SK-N-SH (cell line): Measurements from ENCODE around the gene CEACAM1. TPM values are rescaled to one million over a fixed set of nuclear protein-coding genes. Genes with fewer than 3 reads are reported as not detected.

Experiments used
- CTCF ChIA-PET: fragments of 300-600, 350-600 bp; formaldehyde crosslinking; extraction: SDS; loops from one replicate; lab custom pipeline; 2021; lab: Yijun Ruan, JAX
- POLR2A ChIA-PET: fragments of 350-600 bp; sonication (Branson Sonifier 250); formaldehyde crosslinking; extraction: SDS; loops from one replicate; lab custom pipeline; 2020; ENCODE audit warnings: antibody characterized with exemption, inconsistent platforms; lab: Yijun Ruan, JAX
- DNase-seq: peaks from one replicate; pipeline ENCODE4 v3.0.0; 2012
- H2AFZ ChIP-seq: fragments of 200-600 bp; sonication (generic); 2 replicates; pipeline ENCODE4 v1.8.1; 2016; ENCODE audit warnings: antibody characterized with exemption, mild to moderate bottlenecking, low read depth
- H3F3A ChIP-seq: fragments of 200-600 bp; sonication (generic); replicated peaks from 2 replicates; pipeline ENCODE3; 2016; ENCODE audit warnings: antibody characterized with exemption, mild to moderate bottlenecking; ENCODE audit not compliant: insufficient read depth
- H3K27ac ChIP-seq, 2 experiments: fragments of 200-500 bp in 1 of 2; fragments of 200-600 bp in 1 of 2; sonication (Bioruptor generic) in 1 of 2; sonication (generic), shearing (Covaris generic) in 1 of 2; 2 replicates each; pipeline versions ENCODE4 v1.5.1 to v1.6.1; 2014 to 2016; ENCODE audit warnings: low read depth in 2 of 2, inconsistent platforms in 1 of 2, low read length in 1 of 2, mild to moderate bottlenecking in 1 of 2, mixed read lengths in 1 of 2
- H3K27me3 ChIP-seq: fragments of 200-600 bp; sonication (generic), shearing (Covaris generic); 2 replicates; pipeline ENCODE4 v1.6.1; 2016; ENCODE audit warnings: mixed run types; ENCODE audit not compliant: insufficient read depth
- H3K36me3 ChIP-seq, 2 experiments: fragments of 200-500 bp in 1 of 2; fragments of 200-600 bp in 1 of 2; sonication (Bioruptor generic) in 1 of 2; sonication (generic) in 1 of 2; replicated peaks in 1 of 2; 2 replicates each; pipeline versions ENCODE3 to v1.5.1; 2014 to 2016; ENCODE audit warnings: low read length in 1 of 2, mild to moderate bottlenecking in 1 of 2; ENCODE audit not compliant: insufficient read depth in 2 of 2, control insufficient read depth in 1 of 2
- H3K4me1 ChIP-seq, 2 experiments: fragments of 200-500 bp in 1 of 2; fragments of 200-600 bp in 1 of 2; sonication (Bioruptor generic) in 1 of 2; sonication (generic), shearing (Covaris generic) in 1 of 2; 2 replicates each; pipeline versions ENCODE4 v1.5.1 to v1.6.1; 2014 to 2016; ENCODE audit warnings: low read depth in 1 of 2, low read length in 1 of 2, mixed run types in 1 of 2; ENCODE audit not compliant: insufficient read depth in 2 of 2, control insufficient read depth in 1 of 2
- H3K4me2 ChIP-seq: fragments of 200-600 bp; sonication (generic), shearing (Covaris generic); 2 replicates; pipeline ENCODE4 v1.6.1; 2017; ENCODE audit warnings: mixed run types
- H3K4me3 ChIP-seq, 2 experiments: fragments of 200-500 bp in 1 of 2; fragments of 200-600 bp in 1 of 2; sonication (Bioruptor generic) in 1 of 2; sonication (generic), shearing (Covaris generic) in 1 of 2; 2 replicates each; pipeline versions ENCODE4 v1.5.1 to v1.8.1; 2014 to 2016; ENCODE audit warnings: low read depth in 2 of 2, inconsistent platforms in 1 of 2, low read length in 1 of 2, mild to moderate bottlenecking in 1 of 2, mixed read lengths in 1 of 2, moderate library complexity in 1 of 2
- H3K79me2 ChIP-seq: fragments of 200-600 bp; sonication (generic); 2 replicates; pipeline ENCODE4 v1.8.1; 2017; ENCODE audit warnings: mild to moderate bottlenecking; ENCODE audit not compliant: insufficient read depth
- H3K9ac ChIP-seq: fragments of 200-600 bp; sonication (generic); 2 replicates; pipeline ENCODE4 v1.6.1; 2017; ENCODE audit warnings: mixed run types
- H3K9me2 ChIP-seq: fragments of 200-600 bp; sonication (generic); 2 replicates; pipeline ENCODE4 v1.6.1; 2017; ENCODE audit warnings: mixed run types
- H3K9me3 ChIP-seq: fragments of 200-600 bp; sonication (generic); 2 replicates; pipeline ENCODE4 v1.6.1; 2017; ENCODE audit warnings: mixed run types, mild to moderate bottlenecking, moderate library complexity
- H4K20me1 ChIP-seq: fragments of 200-600 bp; sonication (generic); 2 replicates; pipeline ENCODE4 v1.6.1; 2017; ENCODE audit warnings: mild to moderate bottlenecking, mixed run types; ENCODE audit not compliant: insufficient read depth
- CHD2 ChIP-seq: fragments of 150-350 bp; IDR thresholded peaks from 2 replicates; pipeline ENCODE4 v1.6.1; 2018; ENCODE audit warnings: low read length; ENCODE audit not compliant: partially characterized antibody
- EZH2phosphoT487 ChIP-seq: fragments of 200-600 bp; sonication (generic); IDR thresholded peaks from 2 replicates; pipeline ENCODE4 v1.6.1; 2017; ENCODE audit warnings: low read depth, mixed run types, mild to moderate bottlenecking, antibody characterized with exemption, moderate library complexity, borderline replicate concordance
- FOXJ3 ChIP-seq: sonication (generic); formaldehyde crosslinking; IDR thresholded peaks from 2 replicates; pipeline ENCODE4 v1.5.1; 2020; ENCODE audit warnings: mild to moderate bottlenecking, missing genetic modification reagents
- FOXM1 ChIP-seq: IDR thresholded peaks from 2 replicates; pipeline ENCODE4 v1.4.0; 2012; ENCODE audit warnings: low read depth, mild to moderate bottlenecking
- GATA2 ChIP-seq: sonication (generic); formaldehyde crosslinking; IDR thresholded peaks from 2 replicates; pipeline ENCODE4 v1.5.0; 2020; ENCODE audit warnings: mild to moderate bottlenecking, missing genetic modification reagents
- JUND ChIP-seq: IDR thresholded peaks from 2 replicates; pipeline ENCODE4 v1.4.0; 2012
- NFIC ChIP-seq: IDR thresholded peaks from 2 replicates; pipeline ENCODE4 v1.4.0; 2012; ENCODE audit warnings: borderline replicate concordance
- POLR2AphosphoS5 ChIP-seq: IDR thresholded peaks from 2 replicates; pipeline ENCODE4 v1.6.1; 2012; ENCODE audit warnings: low read depth, low read length
- RCOR1 ChIP-seq: fragments of 150-350 bp; IDR thresholded peaks from 2 replicates; pipeline ENCODE4 v1.6.1; 2017; ENCODE audit warnings: antibody characterized with exemption, low read length
- TEAD4 ChIP-seq: IDR thresholded peaks from 2 replicates; pipeline ENCODE4 v1.4.0; 2012; ENCODE audit warnings: mild to moderate bottlenecking, borderline replicate concordance; ENCODE audit not compliant: insufficient read depth
- YY1 ChIP-seq: IDR thresholded peaks from 2 replicates; pipeline ENCODE4 v1.4.0; 2012; ENCODE audit warnings: low read depth, mild to moderate bottlenecking
- WGBS: methylation state at CpG from one replicate; pipeline ENCODE4 v1.1.6; 2017; ENCODE audit warnings: low lambda C conversion rate; 5-methylcytosine and 5-hydroxymethylcytosine counted together
- polyA plus RNA-seq, 3 experiments: library from polyadenylated mRNA; depleted of rRNA; stranded (reverse); fragments of >200 nt; gene quantifications; 2 replicates each; pipeline ENCODE4 v1.2.3, GENCODE V29; 2012
- TF ChIP-seq, protein P1 (sequence below): IDR thresholded peaks from 2 replicates; pipeline ENCODE4 v1.6.1; 2012; ENCODE audit warnings: mild to moderate bottlenecking, low read depth, low read length, moderate library complexity
- TF ChIP-seq, protein P2 (sequence below): IDR thresholded peaks from 2 replicates; pipeline ENCODE4; 2012
- TF ChIP-seq, protein P3 (sequence below): fragments of 150-350 bp; IDR thresholded peaks from 2 replicates; pipeline ENCODE4 v1.6.1; 2017; ENCODE audit warnings: antibody characterized with exemption, low read length, low read depth, borderline replicate concordance
- TF ChIP-seq, protein P4 (sequence below): IDR thresholded peaks from 2 replicates; pipeline ENCODE4 v1.4.0; 2012; ENCODE audit warnings: low read depth
- TF ChIP-seq, protein P5 (sequence below): fragments of 200-600 bp; sonication (generic); IDR thresholded peaks from 2 replicates; pipeline ENCODE4 v1.6.1; 2017; ENCODE audit warnings: antibody characterized with exemption, mild to moderate bottlenecking, moderate library complexity

Gene CEACAM1
- polyA plus RNA-seq, 1 of the 3 experiments (the other 2 are of a cell fraction): 0.53 TPM

DNA sequence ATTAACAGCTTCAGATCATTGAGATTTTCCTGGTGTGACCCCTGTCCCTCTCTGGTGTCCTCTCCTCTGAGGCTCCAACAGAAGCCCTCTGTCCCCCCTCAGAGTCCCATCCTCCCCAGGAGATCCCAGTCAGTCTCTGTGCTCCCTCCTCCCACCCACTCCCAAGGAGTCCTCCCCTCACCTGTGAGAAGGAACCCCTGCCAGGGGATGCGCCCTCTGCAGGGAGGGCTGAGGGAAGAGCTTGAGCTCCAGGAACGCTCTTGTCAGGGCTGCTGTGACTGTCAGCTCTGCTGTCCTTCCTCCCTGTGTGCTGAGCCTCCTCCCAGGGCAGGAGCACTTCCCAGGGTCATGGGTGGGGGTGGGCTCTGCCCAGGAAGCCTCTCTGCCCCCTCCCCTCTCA lies 33.2 kb upstream of the CEACAM1 start:
- TF ChIP-seq, protein P1, sequence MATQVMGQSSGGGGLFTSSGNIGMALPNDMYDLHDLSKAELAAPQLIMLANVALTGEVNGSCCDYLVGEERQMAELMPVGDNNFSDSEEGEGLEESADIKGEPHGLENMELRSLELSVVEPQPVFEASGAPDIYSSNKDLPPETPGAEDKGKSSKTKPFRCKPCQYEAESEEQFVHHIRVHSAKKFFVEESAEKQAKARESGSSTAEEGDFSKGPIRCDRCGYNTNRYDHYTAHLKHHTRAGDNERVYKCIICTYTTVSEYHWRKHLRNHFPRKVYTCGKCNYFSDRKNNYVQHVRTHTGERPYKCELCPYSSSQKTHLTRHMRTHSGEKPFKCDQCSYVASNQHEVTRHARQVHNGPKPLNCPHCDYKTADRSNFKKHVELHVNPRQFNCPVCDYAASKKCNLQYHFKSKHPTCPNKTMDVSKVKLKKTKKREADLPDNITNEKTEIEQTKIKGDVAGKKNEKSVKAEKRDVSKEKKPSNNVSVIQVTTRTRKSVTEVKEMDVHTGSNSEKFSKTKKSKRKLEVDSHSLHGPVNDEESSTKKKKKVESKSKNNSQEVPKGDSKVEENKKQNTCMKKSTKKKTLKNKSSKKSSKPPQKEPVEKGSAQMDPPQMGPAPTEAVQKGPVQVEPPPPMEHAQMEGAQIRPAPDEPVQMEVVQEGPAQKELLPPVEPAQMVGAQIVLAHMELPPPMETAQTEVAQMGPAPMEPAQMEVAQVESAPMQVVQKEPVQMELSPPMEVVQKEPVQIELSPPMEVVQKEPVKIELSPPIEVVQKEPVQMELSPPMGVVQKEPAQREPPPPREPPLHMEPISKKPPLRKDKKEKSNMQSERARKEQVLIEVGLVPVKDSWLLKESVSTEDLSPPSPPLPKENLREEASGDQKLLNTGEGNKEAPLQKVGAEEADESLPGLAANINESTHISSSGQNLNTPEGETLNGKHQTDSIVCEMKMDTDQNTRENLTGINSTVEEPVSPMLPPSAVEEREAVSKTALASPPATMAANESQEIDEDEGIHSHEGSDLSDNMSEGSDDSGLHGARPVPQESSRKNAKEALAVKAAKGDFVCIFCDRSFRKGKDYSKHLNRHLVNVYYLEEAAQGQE: no peak
- Histone ChIP-seq H3K79me2 (no peaks in the 10 kb centered on the region), H3K27ac (no peak overlapping the region), H3K4me1 (no peaks in the 10 kb centered on the region), H3K27me3 (peaks cover 17% of the 10 kb centered on the region; the same call in 1 of the 2 replicates), H3K4me3 (no peak overlapping the region), H3K9me3 (no peaks in the 10 kb centered on the region), H3F3A (no peaks in the 10 kb centered on the region), H4K20me1 (no peaks in the 10 kb centered on the region), H3K9ac (no peak overlapping the region), H3K4me2 (no peak overlapping the region), H3K9me2 (no peaks in the 10 kb centered on the region), H2AFZ (no peak overlapping the region), H3K36me3 (no peaks in the 10 kb centered on the region)
- WGBS: no CpG with 5 or more reads among the region's 2 CpGs
- ChIA-PET CTCF (interaction anchor here (0.9 to 1.4 kb wide), 2 partner anchors 19 to 32 kb away, joined by 3 to 5 read pairs; no protein-coding TSS in a partner anchor), POLR2A (no interaction called here)
- no peak for DNase-seq

DNA sequence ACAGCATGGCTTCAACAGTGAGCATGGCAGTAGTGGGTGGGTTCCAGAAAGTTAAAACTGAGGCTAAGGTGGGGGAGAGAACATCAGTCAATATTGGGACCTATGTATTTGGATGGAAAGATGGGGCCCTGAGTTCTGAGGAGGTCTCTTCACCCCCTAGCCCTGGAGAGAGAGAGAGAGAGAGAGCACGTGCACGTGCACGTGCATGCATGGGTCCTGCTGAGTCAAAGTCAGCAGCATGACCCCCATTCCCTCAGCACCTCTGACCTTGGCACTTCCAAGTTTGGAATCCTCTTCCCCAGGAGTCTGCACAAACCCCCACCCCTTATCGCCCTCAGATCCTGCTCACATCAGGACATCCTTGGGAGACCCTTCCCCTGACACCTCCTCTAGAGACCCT lies 32.5 kb upstream of the CEACAM1 start:
- Histone ChIP-seq H3K9ac (no peak overlapping the region), H3K27me3 (peaks cover 17% of the 10 kb centered on the region; the same call in 1 of the 2 replicates), H3K79me2 (no peaks in the 10 kb centered on the region), H3K4me1 (no peaks in the 10 kb centered on the region), H3K4me2 (no peak overlapping the region), H3F3A (no peaks in the 10 kb centered on the region), H3K36me3 (no peaks in the 10 kb centered on the region), H3K4me3 (no peak overlapping the region), H4K20me1 (no peaks in the 10 kb centered on the region), H3K9me2 (no peaks in the 10 kb centered on the region), H2AFZ (no peak overlapping the region), H3K9me3 (no peaks in the 10 kb centered on the region), H3K27ac (no peak overlapping the region)
- CTCF ChIA-PET: no interaction called here
- WGBS: 0% methylated on average over 4 of the region's 4 CpGs
- POLR2A ChIA-PET: no interaction called here
- no peak for DNase-seq
- TF ChIP-seq FOXJ3 (no peak), EZH2phosphoT487 (no peak), TEAD4 (no peak), FOXM1 (no peak), YY1 (no peak), POLR2AphosphoS5 (no peak), NFIC (no peak), RCOR1 (no peak), GATA2 (CRISPR knock-in tag) (no peak), JUND (no peak), CHD2 (no peak)
- TF ChIP-seq, protein P2, sequence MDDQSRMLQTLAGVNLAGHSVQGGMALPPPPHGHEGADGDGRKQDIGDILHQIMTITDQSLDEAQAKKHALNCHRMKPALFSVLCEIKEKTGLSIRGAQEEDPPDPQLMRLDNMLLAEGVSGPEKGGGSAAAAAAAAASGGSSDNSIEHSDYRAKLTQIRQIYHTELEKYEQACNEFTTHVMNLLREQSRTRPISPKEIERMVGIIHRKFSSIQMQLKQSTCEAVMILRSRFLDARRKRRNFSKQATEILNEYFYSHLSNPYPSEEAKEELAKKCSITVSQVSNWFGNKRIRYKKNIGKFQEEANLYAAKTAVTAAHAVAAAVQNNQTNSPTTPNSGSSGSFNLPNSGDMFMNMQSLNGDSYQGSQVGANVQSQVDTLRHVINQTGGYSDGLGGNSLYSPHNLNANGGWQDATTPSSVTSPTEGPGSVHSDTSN: no peak
- TF ChIP-seq, protein P3, sequence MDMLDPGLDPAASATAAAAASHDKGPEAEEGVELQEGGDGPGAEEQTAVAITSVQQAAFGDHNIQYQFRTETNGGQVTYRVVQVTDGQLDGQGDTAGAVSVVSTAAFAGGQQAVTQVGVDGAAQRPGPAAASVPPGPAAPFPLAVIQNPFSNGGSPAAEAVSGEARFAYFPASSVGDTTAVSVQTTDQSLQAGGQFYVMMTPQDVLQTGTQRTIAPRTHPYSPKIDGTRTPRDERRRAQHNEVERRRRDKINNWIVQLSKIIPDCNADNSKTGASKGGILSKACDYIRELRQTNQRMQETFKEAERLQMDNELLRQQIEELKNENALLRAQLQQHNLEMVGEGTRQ: no peak
- TF ChIP-seq, protein P1: no peak
- TF ChIP-seq, protein P4, sequence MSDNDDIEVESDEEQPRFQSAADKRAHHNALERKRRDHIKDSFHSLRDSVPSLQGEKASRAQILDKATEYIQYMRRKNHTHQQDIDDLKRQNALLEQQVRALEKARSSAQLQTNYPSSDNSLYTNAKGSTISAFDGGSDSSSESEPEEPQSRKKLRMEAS: no peak
- TF ChIP-seq, protein P5, sequence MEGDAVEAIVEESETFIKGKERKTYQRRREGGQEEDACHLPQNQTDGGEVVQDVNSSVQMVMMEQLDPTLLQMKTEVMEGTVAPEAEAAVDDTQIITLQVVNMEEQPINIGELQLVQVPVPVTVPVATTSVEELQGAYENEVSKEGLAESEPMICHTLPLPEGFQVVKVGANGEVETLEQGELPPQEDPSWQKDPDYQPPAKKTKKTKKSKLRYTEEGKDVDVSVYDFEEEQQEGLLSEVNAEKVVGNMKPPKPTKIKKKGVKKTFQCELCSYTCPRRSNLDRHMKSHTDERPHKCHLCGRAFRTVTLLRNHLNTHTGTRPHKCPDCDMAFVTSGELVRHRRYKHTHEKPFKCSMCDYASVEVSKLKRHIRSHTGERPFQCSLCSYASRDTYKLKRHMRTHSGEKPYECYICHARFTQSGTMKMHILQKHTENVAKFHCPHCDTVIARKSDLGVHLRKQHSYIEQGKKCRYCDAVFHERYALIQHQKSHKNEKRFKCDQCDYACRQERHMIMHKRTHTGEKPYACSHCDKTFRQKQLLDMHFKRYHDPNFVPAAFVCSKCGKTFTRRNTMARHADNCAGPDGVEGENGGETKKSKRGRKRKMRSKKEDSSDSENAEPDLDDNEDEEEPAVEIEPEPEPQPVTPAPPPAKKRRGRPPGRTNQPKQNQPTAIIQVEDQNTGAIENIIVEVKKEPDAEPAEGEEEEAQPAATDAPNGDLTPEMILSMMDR: no peak
